ENCODE results near the gene CLDND1.
A peak's percentile ranks its signal among the peaks of the same experiment; 100 is the strongest.
"Not testable (repeated sequence)": the region's sequence is repeated elsewhere in the genome, so short reads cannot be mapped to it uniquely, and the experiment has no call there.

CLDND1 gene

DNA sequence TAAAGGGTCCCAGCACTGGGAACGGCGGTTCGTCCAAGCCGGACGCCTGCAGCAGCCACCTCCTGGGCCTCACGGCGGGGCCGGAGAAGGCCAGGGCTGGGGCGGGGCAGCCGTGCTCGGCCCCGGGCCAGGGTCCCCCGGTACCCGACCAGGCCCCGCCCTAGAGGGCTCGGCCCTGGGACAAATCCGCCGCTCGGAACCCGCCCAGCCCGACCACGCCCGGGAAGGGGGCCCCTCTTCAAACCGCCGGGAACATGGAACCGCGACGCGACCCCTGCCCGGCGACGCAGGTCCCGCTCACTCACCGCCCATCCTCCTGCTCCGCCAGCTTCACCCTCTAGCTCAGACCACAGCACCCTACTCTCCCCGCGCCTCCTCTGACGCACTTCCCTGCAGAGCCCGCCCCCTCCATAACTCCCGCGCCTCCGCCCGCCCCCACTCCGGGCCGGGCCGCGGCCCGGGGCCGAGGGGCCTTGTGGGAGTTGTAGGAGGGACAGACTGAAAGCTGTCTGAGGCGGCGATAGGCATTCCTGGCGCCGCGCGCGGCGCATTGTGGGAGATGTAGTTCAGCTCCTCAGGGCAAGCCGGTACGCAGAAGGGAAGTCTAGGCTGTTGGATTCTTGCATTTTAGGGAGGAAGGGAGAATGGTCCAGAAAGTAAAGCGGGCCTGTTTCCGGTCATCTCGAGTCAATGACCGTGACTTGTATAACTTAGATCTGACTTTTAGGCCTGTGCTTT is at the start of gene CLDND1:
Gene CLDND1, minus strand, starts transcription at position 359 of the 738 bp plus-strand sequence. CDS start 1,478 bp downstream, outside the sequence.
- DNase-seq, result peak; percentile 94

GRCh38 chr3:98568402-98568801 is 45.7 kb upstream of the CLDND1 start:
- DNase-seq, result no peak

- no peak for DNase-seq
Measured at GRCh38 chr3:98567666-98568270, 45.1 kb upstream of the CLDND1 start.

DNA sequence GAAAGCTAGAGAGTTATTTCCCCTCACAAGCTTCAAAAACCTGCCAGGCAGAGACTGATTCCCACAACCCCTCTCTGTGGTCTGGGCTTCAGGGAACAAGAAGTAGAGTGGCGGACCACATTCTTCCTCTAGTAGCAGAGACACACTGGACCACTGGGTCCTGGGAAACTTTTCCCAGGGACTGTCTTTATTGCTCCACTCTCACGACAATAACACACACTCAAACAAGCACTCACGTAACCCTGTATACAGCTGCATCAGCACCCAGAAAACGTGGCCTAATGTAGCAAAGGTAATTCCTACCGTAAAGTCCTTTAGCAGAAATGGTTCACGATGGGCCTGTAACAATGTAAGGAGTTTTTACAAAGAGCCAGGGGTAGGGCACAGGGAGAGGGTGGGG is 43.1 kb upstream of the CLDND1 start:
- DNase-seq, result no peak

- DNase-seq, result no peak
Measured at GRCh38 chr3:98565237-98565643, 42.5 kb upstream of the CLDND1 start.

GRCh38 chr3:98564282-98565005 is 41.7 kb upstream of the CLDND1 start:
- no peak for DNase-seq

DNA sequence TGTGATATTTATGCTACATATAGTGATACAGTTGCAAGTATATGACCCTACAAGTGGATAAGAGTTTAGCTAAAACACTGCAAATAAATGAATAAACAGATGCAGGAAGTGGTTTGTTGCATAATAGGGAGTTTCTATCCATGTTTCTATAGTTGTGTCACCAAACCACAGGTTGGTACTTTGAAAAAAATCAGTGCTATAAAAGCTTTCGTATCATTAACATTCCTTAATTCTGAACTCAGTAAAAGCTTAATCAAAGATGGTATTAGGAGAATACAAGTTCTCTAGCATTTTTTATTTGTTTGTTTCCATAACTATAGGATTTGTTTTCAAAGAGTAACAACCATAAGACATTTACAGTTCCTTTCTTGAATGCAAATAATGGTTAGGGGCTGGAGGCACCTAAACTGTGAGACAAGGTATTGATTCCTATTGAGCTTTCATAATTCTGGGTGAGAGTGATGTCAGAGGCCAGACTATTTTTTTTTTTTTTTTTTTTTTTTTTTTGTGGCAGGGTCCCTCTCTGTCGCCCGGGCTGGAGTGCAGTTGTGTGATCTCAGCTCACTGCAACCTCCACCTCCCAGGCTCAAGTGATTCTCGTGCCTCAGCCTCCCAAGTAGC is 41.1 kb upstream of the CLDND1 start:
- no peak for DNase-seq

DNA sequence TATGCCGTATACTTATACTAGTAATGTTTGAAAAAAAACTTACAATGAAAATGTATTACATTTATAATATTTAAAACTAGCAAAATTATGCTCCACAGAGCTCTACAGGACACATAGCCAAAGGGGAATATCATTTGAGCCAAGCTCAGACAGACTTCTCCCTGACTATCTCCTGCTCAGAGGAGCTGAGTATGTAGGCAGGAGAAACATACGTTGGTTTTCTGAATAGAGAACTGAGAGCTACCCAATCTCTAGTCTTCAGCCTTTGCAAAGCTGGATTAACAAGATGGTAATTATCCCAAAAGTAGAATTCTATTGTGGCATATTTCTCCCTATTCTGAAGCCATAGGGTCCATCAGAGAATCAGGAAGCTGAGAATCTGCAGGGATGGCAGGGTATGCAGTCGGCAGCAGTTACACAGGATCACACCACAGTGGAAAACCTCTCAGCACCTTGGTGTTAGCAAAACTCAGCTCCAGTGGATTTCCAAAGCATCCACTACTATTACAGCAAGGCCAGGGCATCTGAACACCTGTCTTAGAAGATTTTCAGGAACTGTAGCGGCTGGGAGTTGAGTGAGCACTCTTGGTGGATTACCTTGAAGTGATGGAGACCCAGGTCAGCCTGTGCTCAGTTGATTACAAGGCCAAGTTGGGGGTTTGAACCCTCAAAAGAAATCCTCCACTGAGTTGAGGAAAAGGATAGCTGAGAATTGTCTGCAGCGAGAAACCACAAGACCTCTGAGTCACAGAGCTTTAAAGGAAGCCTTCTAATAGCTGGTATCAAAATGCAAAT is 39.2 kb upstream of the CLDND1 start:
- no peak for DNase-seq

DNA sequence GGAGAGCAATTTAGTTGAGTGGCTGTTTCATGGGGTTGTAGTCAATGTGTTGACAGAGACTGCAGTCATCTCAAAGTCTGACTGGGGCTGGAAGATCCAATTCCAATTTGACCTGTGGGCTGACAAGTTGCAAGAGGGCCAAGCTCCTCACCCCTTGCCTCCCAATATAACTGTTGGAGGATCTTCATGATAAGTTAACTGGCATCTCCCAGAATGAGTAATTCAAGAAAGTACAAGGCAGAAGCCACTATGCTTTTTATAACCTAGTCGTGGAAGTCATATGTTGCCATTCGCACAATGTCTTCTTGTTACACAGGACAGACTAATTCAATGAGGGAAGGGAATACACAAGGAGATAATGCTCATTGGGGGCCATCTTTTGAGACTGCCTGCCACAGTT is 38.2 kb upstream of the CLDND1 start:
- no peak for DNase-seq

- DNase-seq, result not testable (repeated sequence)
Measured at GRCh38 chr3:98559769-98560168, 37.1 kb upstream of the CLDND1 start.

DNA sequence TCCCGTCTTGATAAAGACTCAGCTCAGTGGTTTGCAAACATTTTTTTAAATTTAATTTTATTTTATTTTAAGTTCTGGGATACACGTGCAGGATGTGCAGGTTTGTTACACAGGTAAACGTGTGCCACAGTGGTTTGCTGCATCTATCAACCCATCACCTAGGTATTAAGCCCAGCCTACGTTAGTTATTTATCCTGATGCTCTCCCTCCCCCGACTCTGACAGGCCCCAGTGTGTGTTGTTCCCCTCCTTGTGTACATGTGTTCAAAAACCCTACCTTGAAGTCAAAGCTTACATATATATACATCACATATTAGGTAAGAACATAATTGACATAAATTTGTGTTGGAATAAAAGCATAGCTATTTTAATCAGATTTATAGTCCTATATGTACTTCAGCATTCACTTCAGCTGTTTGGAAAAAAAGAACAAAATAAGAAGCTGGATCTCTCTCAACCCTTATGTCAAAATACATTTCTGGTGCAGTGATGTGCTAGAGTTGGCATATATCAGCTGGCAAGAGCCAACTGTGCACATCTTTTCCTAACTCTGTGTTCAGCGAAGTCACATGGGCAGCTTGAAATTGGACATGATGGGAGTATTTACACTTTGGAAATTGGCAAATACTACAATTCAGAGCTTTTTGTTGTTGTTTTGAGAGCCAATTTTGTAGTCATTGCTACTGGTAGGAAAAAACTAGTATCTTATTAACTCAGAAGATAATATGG is 35.6 kb upstream of the CLDND1 start:
- DNase-seq, result no peak

DNA sequence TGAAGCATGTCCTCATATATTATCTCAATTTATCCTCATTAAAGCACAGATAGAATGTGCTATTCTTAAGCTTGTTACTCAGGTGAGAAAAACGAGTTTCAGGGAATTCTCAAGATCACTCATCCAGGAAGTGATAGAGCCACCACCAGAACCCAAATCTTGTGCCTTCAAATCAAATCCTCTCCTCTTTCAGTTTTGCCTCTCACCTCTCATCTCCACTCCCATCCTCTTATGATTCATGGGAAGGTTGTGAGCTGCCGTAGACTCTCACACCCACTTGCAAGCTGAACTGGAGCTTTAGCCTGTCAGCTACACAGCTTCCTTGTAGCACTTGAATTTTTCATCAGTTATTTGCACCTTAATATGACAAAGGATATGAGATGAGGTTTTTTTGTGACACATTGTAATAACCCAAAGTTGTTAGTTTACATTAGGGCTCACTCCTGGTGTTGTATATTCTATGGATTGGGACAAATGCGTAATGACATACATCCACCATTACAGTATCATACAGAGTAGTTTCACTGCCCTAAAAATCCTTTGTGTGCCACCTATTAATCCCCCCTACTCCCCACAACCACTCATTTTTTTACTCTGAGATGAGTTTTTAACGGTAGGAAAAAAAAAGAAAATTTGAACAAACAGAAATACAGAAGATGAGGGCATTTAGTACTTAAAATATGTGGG is 34.8 kb upstream of the CLDND1 start:
- DNase-seq, result no peak

GRCh38 chr3:98556164-98557130 is 33.7 kb upstream of the CLDND1 start:
- no peak for DNase-seq

GRCh38 chr3:98555025-98555379 is 32.3 kb upstream of the CLDND1 start:
- no peak for DNase-seq

DNA sequence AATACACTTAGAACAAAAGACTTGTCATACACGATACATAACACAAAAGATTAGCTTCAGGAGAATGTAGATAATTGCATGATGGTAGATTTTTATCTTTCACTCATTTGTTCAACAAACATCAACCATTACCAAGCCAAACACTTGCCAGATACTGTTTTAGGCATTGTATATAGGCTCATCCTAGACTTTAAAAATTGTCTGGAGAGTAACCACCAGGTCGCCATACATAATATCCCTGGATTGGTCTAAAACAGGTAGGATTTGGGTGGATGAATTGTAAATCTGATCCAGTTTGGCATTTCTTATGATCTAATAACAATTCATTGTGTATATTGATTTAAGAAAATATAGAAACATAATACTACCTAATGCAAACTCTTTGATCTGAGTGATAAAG is 31.9 kb upstream of the CLDND1 start:
- DNase-seq, result no peak

GRCh38 chr3:98553753-98554152 is 31.1 kb upstream of the CLDND1 start:
- no peak for DNase-seq

DNA sequence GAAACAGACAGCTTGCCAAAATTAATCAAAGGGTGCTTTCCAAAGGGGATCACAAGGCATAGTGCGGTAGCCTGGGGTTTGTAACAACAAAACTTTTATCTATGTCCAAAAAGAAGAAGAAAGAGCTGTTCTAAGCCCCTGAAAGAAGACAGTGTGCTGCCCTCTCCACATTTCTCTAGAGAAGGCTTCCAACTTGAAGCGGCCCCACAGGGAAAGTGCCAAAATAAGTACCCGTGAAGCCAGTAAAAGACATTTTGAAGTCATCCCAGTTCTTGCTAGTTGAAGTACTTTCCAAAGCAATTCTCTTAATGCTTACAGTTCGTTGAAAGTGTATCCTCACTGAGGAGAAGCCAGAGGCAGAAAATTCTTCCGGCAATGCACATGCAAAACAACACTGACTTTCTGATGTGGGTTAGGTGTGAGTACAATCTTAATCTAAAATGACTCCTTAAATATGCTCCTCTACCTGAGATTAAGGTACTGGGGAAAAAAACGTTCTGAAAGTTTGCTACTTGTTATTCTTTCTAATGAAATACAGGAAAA is 30.4 kb upstream of the CLDND1 start:
- no peak for DNase-seq

DNA sequence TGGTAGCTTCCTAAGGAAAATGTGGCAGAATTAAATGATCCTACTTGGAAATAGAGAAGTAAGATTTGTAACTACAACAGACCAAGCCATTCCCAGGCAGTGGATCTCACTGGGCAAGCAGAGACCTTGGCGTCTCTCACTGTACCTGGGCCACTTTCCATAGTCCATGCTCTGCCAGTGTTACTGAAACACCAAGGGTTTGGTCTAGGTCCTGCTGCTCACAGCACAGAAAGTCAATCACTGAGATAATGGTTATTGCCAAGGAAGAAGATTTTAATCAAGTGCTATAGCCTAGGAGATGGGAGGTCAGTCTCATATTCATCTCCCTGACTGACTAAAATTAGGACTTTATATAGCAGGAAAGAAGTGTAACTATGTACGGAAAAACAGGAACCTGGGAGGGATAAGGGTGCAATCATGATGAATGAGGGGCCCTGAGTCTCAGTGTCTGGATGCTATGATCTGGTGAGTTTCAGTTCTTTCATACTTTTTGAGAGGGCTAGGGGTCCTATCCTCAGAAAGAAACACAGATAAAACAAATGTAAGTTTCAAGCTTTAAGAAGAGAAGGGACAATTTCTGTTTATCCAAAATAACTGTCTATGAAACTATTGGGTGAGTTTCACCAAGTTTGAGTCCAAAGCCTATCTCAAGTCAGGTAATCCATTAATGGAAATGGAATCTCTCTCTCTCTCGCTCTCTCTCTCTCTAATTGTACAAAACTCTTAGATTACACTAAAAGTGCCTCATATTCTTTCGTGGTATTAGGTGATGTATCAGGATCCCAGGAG is 29.7 kb upstream of the CLDND1 start:
- DNase-seq, result no peak

DNA sequence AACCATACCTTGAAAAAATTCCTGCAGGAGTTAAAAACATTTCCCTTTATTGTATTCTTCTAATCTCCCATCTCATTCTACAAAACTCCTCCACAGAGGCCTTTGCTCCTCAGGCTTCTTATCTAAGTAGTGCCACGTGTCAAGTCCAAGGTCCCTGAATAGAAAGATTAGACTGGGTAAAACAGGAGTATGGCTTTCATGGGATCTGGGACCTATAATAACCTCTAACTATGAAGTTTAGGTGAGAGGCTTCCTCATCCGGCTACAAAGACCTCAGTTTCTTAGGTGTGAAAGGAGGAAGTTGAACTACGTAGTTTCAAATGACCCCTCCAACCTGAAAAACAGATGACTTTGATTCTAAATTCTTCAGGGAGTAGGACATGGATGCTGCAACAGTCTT is 29.1 kb upstream of the CLDND1 start:
- DNase-seq, result no peak
